Measurements from ENCODE around the gene SFTA2.

SFTA2 gene

GRCh38 chr6:30957716-30958115, 25.7 kb upstream of the SFTA2 start:
- TF ChIP-seq CREB1 (IDR thresholded peaks at IDR 0.05; ENCODE audit: low read depth) (no peak), TCF12 (IDR thresholded peaks at IDR 0.05; ENCODE audit: low read depth) (no peak), CEBPB (IDR thresholded peaks at IDR 0.05) (no peak), YY1 (IDR thresholded peaks at IDR 0.05; ENCODE audit: low read depth) (no peak), TEAD4 (IDR thresholded peaks at IDR 0.05) (no peak), NFIC (IDR thresholded peaks at IDR 0.05) (no peak), USF1 (IDR thresholded peaks at IDR 0.05) (no peak)
- TF ChIP-seq, protein P1, sequence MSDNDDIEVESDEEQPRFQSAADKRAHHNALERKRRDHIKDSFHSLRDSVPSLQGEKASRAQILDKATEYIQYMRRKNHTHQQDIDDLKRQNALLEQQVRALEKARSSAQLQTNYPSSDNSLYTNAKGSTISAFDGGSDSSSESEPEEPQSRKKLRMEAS (IDR thresholded peaks at IDR 0.05): no peak

- TF ChIP-seq, protein P1 (IDR thresholded peaks at IDR 0.05): no peak
- peak; percentile 49; the same call in 1 of the 2 replicates for TF ChIP-seq EGR1 (IDR thresholded peaks at IDR 0.05)
Measured at GRCh38 chr6:30955367-30956042, 23.5 kb upstream of the SFTA2 start.

DNA sequence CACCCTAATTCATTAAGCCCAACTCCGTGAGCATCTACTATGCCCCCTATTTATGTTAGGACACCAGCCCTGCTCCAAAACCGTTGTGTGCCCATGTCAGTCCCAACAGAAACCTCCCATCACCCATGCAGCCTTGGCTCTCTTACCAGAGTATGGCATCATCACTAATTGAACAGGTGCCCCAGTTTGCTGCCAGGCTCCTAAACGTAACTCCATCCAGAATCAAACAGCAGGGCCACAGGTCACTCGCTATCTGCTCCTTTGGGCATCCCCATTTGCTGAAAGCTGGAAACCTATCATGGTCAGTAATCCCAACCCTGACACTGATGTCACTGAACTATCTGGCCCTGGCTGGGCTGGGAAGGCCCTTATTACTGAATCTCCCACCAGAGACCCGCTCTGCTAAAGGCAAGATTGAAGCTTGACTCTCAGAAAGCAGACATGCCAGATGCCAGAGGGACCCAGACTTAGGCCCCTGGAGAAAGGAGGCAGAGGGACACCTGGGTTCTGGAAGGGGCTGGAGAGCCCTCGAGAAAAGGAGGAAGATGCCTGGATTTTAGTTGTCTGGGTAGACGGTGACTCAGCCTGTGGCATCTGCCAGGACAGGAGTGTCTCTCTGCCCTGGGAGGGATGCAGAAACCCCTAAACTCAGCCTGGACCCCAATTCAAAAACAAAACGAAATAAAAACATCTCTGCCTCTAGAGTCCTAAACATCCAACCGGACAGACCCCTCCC, 22.8 kb upstream of the SFTA2 start:
- TF ChIP-seq YY1 (IDR thresholded peaks at IDR 0.05; ENCODE audit: low read depth): no peak
- TF ChIP-seq USF1 (IDR thresholded peaks at IDR 0.05): no peak
- no peak for TF ChIP-seq TCF12 (IDR thresholded peaks at IDR 0.05; ENCODE audit: low read depth)
- no peak for TF ChIP-seq ZBTB7A (IDR thresholded peaks at IDR 0.05; ENCODE audit: low read depth)
- TF ChIP-seq EGR1 (IDR thresholded peaks at IDR 0.05): no peak
- no peak for TF ChIP-seq TAF1 (IDR thresholded peaks at IDR 0.05; ENCODE audit: low read depth)
- TF ChIP-seq EP300 (IDR thresholded peaks at IDR 0.05; ENCODE audit: borderline replicate concordance): no peak
- TF ChIP-seq CEBPB (IDR thresholded peaks at IDR 0.05): no peak
- TF ChIP-seq, protein P1 (IDR thresholded peaks at IDR 0.05): no peak
- no peak for TF ChIP-seq NFIC (IDR thresholded peaks at IDR 0.05)
- no peak for TF ChIP-seq FOXM1 (IDR thresholded peaks at IDR 0.05; ENCODE audit: borderline replicate concordance, low read depth)
- TF ChIP-seq, protein P2, sequence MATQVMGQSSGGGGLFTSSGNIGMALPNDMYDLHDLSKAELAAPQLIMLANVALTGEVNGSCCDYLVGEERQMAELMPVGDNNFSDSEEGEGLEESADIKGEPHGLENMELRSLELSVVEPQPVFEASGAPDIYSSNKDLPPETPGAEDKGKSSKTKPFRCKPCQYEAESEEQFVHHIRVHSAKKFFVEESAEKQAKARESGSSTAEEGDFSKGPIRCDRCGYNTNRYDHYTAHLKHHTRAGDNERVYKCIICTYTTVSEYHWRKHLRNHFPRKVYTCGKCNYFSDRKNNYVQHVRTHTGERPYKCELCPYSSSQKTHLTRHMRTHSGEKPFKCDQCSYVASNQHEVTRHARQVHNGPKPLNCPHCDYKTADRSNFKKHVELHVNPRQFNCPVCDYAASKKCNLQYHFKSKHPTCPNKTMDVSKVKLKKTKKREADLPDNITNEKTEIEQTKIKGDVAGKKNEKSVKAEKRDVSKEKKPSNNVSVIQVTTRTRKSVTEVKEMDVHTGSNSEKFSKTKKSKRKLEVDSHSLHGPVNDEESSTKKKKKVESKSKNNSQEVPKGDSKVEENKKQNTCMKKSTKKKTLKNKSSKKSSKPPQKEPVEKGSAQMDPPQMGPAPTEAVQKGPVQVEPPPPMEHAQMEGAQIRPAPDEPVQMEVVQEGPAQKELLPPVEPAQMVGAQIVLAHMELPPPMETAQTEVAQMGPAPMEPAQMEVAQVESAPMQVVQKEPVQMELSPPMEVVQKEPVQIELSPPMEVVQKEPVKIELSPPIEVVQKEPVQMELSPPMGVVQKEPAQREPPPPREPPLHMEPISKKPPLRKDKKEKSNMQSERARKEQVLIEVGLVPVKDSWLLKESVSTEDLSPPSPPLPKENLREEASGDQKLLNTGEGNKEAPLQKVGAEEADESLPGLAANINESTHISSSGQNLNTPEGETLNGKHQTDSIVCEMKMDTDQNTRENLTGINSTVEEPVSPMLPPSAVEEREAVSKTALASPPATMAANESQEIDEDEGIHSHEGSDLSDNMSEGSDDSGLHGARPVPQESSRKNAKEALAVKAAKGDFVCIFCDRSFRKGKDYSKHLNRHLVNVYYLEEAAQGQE (IDR thresholded peaks at IDR 0.05; ENCODE audit: low read depth): no peak
- no peak for TF ChIP-seq RAD21 (IDR thresholded peaks at IDR 0.05; ENCODE audit: low read depth)

- TF ChIP-seq TAF1 (IDR thresholded peaks at IDR 0.05; ENCODE audit: low read depth): no peak
- no peak for TF ChIP-seq FOXM1 (IDR thresholded peaks at IDR 0.05; ENCODE audit: borderline replicate concordance, low read depth)
- no peak for TF ChIP-seq TCF12 (IDR thresholded peaks at IDR 0.05; ENCODE audit: low read depth)
- no peak for TF ChIP-seq EGR1 (IDR thresholded peaks at IDR 0.05)
- no peak for TF ChIP-seq YY1 (IDR thresholded peaks at IDR 0.05; ENCODE audit: low read depth)
- no peak for TF ChIP-seq ZBTB7A (IDR thresholded peaks at IDR 0.05; ENCODE audit: low read depth)
- no peak for TF ChIP-seq NFIC (IDR thresholded peaks at IDR 0.05)
- TF ChIP-seq USF1 (IDR thresholded peaks at IDR 0.05): no peak
- TF ChIP-seq TEAD4 (IDR thresholded peaks at IDR 0.05): no peak
- TF ChIP-seq CEBPB (IDR thresholded peaks at IDR 0.05): no peak
- TF ChIP-seq, protein P2 (IDR thresholded peaks at IDR 0.05; ENCODE audit: low read depth): no peak
- no peak for TF ChIP-seq RAD21 (IDR thresholded peaks at IDR 0.05; ENCODE audit: low read depth)
- TF ChIP-seq CREB1 (IDR thresholded peaks at IDR 0.05; ENCODE audit: low read depth): no peak
- TF ChIP-seq EP300 (IDR thresholded peaks at IDR 0.05; ENCODE audit: borderline replicate concordance): no peak
Measured at GRCh38 chr6:30951907-30952469, 20.0 kb upstream of the SFTA2 start.

DNA sequence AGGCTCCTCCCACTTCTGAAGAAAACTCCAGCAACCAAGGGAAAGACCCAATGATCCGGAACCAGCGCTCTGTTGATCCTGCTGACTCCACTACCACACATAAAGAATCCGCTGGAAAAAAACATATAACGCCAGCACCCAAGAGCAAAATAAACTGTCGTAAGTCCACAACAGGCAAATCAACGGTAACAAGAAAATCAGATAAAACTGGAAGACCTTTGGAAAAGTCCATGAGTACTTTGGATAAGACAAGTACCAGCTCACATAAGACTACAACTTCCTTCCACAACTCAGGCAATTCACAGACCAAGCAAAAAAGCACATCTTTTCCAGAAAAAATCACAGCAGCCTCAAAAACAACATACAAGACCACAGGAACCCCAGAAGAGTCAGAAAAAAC, 16.8 kb upstream of the SFTA2 start:
- TF ChIP-seq FOXM1 (IDR thresholded peaks at IDR 0.05; ENCODE audit: borderline replicate concordance, low read depth): no peak
- TF ChIP-seq YY1 (IDR thresholded peaks at IDR 0.05; ENCODE audit: low read depth): no peak

Measured in Ishikawa (cell line).